ENCODE data around the gene OSBPL1A.

The OSBPL1A gene

GRCh38 chr18:24432618-24433017 is 35.0 kb upstream of the OSBPL1A start:
- Histone ChIP-seq H3K36me3 (ENCODE audit: low read depth) (peaks cover 69% of the 10 kb centered on the region), H3K9me3 (ENCODE audit: severe bottlenecking) (no peaks in the 10 kb centered on the region), H3K27ac (ENCODE audit: poor library complexity, severe bottlenecking) (no peak overlapping the region), H3K4me3 (ENCODE audit: severe bottlenecking) (no peak overlapping the region), H3K4me1 (ENCODE audit: insufficient read depth, poor library complexity, severe bottlenecking) (peaks cover 12% of the 10 kb centered on the region), H3K27me3 (ENCODE audit: insufficient read depth, poor library complexity, severe bottlenecking) (no peaks in the 10 kb centered on the region)
- TF ChIP-seq CTCF (IDR thresholded peaks at IDR 0.05; ENCODE audit: poor library complexity, severe bottlenecking), result no peak
- DNase-seq (ENCODE audit: low spot score) (no peak), ATAC-seq (ENCODE audit: low read depth) (no peak)

- Histone ChIP-seq H3K36me3 (ENCODE audit: low read depth) (peaks cover 47% of the 10 kb centered on the region), H3K4me1 (ENCODE audit: insufficient read depth, poor library complexity, severe bottlenecking) (peaks cover 13% of the 10 kb centered on the region), H3K9me3 (ENCODE audit: severe bottlenecking) (no peaks in the 10 kb centered on the region), H3K4me3 (ENCODE audit: severe bottlenecking) (no peak overlapping the region), H3K27ac (ENCODE audit: poor library complexity, severe bottlenecking) (no peak overlapping the region), H3K27me3 (ENCODE audit: insufficient read depth, poor library complexity, severe bottlenecking) (no peaks in the 10 kb centered on the region)
- DNase-seq (ENCODE audit: low spot score), result no peak
- no peak for ATAC-seq (ENCODE audit: low read depth)
- TF ChIP-seq CTCF (IDR thresholded peaks at IDR 0.05; ENCODE audit: poor library complexity, severe bottlenecking), result no peak
Observed at GRCh38 chr18:24429188-24429587, 31.6 kb upstream of the OSBPL1A start.

GRCh38 chr18:24428709-24429108 is 31.1 kb upstream of the OSBPL1A start:
- H3K9me3 ChIP-seq (ENCODE audit: severe bottlenecking), result no peaks in the 10 kb centered on the region
- no peak overlapping the region for H3K27ac ChIP-seq (ENCODE audit: poor library complexity, severe bottlenecking)
- H3K4me3 ChIP-seq (ENCODE audit: severe bottlenecking), result no peak overlapping the region
- DNase-seq (ENCODE audit: low spot score) (no peak), ATAC-seq (ENCODE audit: low read depth) (no peak)
- TF ChIP-seq CTCF (IDR thresholded peaks at IDR 0.05; ENCODE audit: poor library complexity, severe bottlenecking), result peak; percentile 50
- peaks cover 42% of the 10 kb centered on the region for H3K36me3 ChIP-seq (ENCODE audit: low read depth)
- no peaks in the 10 kb centered on the region for H3K27me3 ChIP-seq (ENCODE audit: insufficient read depth, poor library complexity, severe bottlenecking)
- peaks cover 13% of the 10 kb centered on the region for H3K4me1 ChIP-seq (ENCODE audit: insufficient read depth, poor library complexity, severe bottlenecking)

GRCh38 chr18:24427484-24427883 is 29.9 kb upstream of the OSBPL1A start:
- Histone ChIP-seq H3K27me3 (ENCODE audit: insufficient read depth, poor library complexity, severe bottlenecking) (no peaks in the 10 kb centered on the region), H3K4me3 (ENCODE audit: severe bottlenecking) (peak overlapping the region; percentile 61), H3K4me1 (ENCODE audit: insufficient read depth, poor library complexity, severe bottlenecking) (peaks cover 13% of the 10 kb centered on the region), H3K36me3 (ENCODE audit: low read depth) (peaks cover 36% of the 10 kb centered on the region), H3K27ac (ENCODE audit: poor library complexity, severe bottlenecking) (peak overlapping the region; percentile 60), H3K9me3 (ENCODE audit: severe bottlenecking) (no peaks in the 10 kb centered on the region)
- no peak for DNase-seq (ENCODE audit: low spot score)
- TF ChIP-seq CTCF (IDR thresholded peaks at IDR 0.05; ENCODE audit: poor library complexity, severe bottlenecking), result no peak
- ATAC-seq (ENCODE audit: low read depth), result peak; percentile 24; the same call in 1 of the 3 replicates

- ATAC-seq (ENCODE audit: low read depth) (peak; percentile 92), DNase-seq (ENCODE audit: low spot score) (peak; percentile 89)
- H3K27ac ChIP-seq (ENCODE audit: poor library complexity, severe bottlenecking), result peak within 1 kb of the TSS; percentile 60
Observed at GRCh38 chr18:24426398-24427294, 29.0 kb upstream of the OSBPL1A start, which contains the start of gene IMPACT. Gene IMPACT (plus strand): TSS chr18:24426670. CDS start chr18:24426757, 87 bp downstream.

More at GRCh38 chr18:24426398-24427294, 29.0 kb upstream of the OSBPL1A start, which contains the start of gene IMPACT:
- peaks cover 13% of the 10 kb centered on the region for H3K4me1 ChIP-seq (ENCODE audit: insufficient read depth, poor library complexity, severe bottlenecking)
- peak within 1 kb of the TSS; percentile 61 for H3K4me3 ChIP-seq (ENCODE audit: severe bottlenecking)
- no peaks in the 10 kb centered on the region for H3K9me3 ChIP-seq (ENCODE audit: severe bottlenecking)
- H3K36me3 ChIP-seq (ENCODE audit: low read depth), result peaks cover 33% of the 10 kb centered on the region
- no peak for TF ChIP-seq CTCF (IDR thresholded peaks at IDR 0.05; ENCODE audit: poor library complexity, severe bottlenecking)
- no peaks in the 10 kb centered on the region for H3K27me3 ChIP-seq (ENCODE audit: insufficient read depth, poor library complexity, severe bottlenecking)
